Naive thymus-derived CD8-positive, alpha-beta T cell (primary cell): ENCODE data around the gene PGBD5. TPM values are rescaled to one million over a fixed set of nuclear protein-coding genes. Genes with fewer than 3 reads are reported as not detected.
"Not testable (repeated sequence)": the region's sequence is repeated elsewhere in the genome, so short reads cannot be mapped to it uniquely, and the experiment has no call there.

Source experiments
- ATAC-seq, 2 donors: fragments of 150-1000 bp; cut with Tn5 transposase in 1 of 2; sonication (Bioruptor Pico), chemical (Tn5 transposase) in 1 of 2; 1 replicate in 1 of 2; 2 replicates in 1 of 2; pipeline ENCODE4 v1.10.0; 2021; ENCODE audit warnings: mild to moderate bottlenecking in 2 of 2, moderate library complexity in 2 of 2
- POLR2A ChIA-PET: fragments of 350-600 bp; sonication (Branson Sonifier 250); formaldehyde crosslinking; loops from one replicate; lab custom pipeline; 2021; ENCODE audit warnings: antibody characterized with exemption; lab: Charles Lee
- DNase-seq, 10 donors: peaks; one replicate each; pipeline versions ENCODE4 v3.0.0 to v3.0.0-alpha.2; 2020 to 2022
- H3K27ac Mint-ChIP-seq, 10 donors: one replicate each; pipeline ENCODE4 v1.8.0; 2020 to 2022; ENCODE audit warnings: mild to moderate bottlenecking in 10 of 10, mixed read lengths in 10 of 10, moderate library complexity in 4 of 10, inconsistent platforms in 1 of 10
- H3K27me3 Mint-ChIP-seq, 5 donors: one replicate each; pipeline ENCODE4 v1.8.0; 2021 to 2022; ENCODE audit warnings: mixed read lengths in 5 of 5
- H3K36me3 Mint-ChIP-seq, 3 donors: one replicate each; pipeline ENCODE4 v1.8.0; 2020 to 2022; ENCODE audit warnings: mixed read lengths in 3 of 3, mild to moderate bottlenecking in 2 of 3, inconsistent platforms in 1 of 3
- H3K4me1 Mint-ChIP-seq, 4 donors: one replicate each; pipeline ENCODE4 v1.8.0; 2021 to 2022; ENCODE audit warnings: mixed read lengths in 4 of 4
- H3K4me3 Mint-ChIP-seq, 10 donors: one replicate each; pipeline ENCODE4 v1.8.0; 2020 to 2022; ENCODE audit warnings: mild to moderate bottlenecking in 10 of 10, mixed read lengths in 10 of 10, moderate library complexity in 6 of 10, inconsistent platforms in 1 of 10
- H3K9me3 Mint-ChIP-seq, 9 donors: one replicate each; pipeline ENCODE4 v1.8.0; 2020 to 2022; ENCODE audit warnings: mixed read lengths in 9 of 9, mild to moderate bottlenecking in 3 of 9, inconsistent platforms in 1 of 9, moderate library complexity in 1 of 9
- polyA plus RNA-seq, 3 donors: library from polyadenylated mRNA; unstranded; fragments of 300-500 nt; fragmentation: Illumina TruSeq; gene quantifications; one replicate each; pipeline ENCODE4 v1.2.3, GENCODE V29; 2021
- total RNA-seq, 8 experiments: library from RNA in 2 of 8; stranded (reverse) in 2 of 8; gene quantifications; one replicate each; pipeline ENCODE4 v1.2.3 and lab custom pipeline; 2021 to 2026

The PGBD5 gene
- total RNA-seq (not detected), polyA plus RNA-seq (not detected), total RNA-seq (lab: John Stamatoyannopoulos, UW) (0 to 0.13 (median 0.04) reads per million in 6 experiments)

GRCh38 chr1:230426246-230427093 lies at the start of gene PGBD5:
PGBD5 (minus strand) TSS chr1:230426332; CDS start chr1:230425928, 404 bp downstream.
- peaks cover 11 to 15% (median 14%) of the 10 kb centered on the region in 4 donors for H3K4me1 Mint-ChIP-seq
- H3K27ac Mint-ChIP-seq: peak within 1 kb of the TSS in 1 of 10 donors; percentile 28
- peak within 1 kb of the TSS; percentile 68 to 92 (median 82) for H3K4me3 Mint-ChIP-seq
- POLR2A ChIA-PET: no interaction called here
- ATAC-seq (peak; percentile 83 to 86), DNase-seq (peak; percentile 7 to 72 (median 34))
- H3K36me3 Mint-ChIP-seq: peaks cover 0 to 7% (median 4%) of the 10 kb centered on the region in 3 donors
- H3K9me3 Mint-ChIP-seq: peaks cover 0 to 13% (median 4%) of the 10 kb centered on the region in 9 donors
- H3K27me3 Mint-ChIP-seq: peaks cover 39 to 56% (median 50%) of the 10 kb centered on the region in 5 donors

DNA sequence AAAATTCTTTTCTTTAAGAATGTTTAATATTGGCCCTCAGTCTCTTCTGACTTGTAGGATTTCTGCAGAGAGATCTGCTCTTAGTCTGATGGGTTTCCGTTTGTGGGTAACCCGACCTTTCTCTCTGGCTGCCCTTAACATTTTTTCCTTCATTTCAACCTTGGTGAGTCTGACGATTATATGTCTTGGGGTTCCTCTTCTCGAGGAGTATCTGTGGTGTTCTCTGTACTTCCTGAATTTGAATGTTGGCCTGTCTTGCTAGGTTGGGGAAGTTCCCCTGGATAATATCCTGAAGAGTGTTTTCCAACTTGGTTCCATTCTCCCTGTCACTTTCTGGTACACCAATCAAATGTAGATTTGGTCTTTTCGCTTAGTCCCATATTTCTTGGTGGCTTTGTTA lies 48.8 kb upstream of the PGBD5 start:
- ATAC-seq, DNase-seq, H3K36me3 Mint-ChIP-seq, H3K4me3 Mint-ChIP-seq, H3K27ac Mint-ChIP-seq, H3K4me1 Mint-ChIP-seq, POLR2A ChIA-PET: not testable (repeated sequence)
- Mint-ChIP-seq H3K27me3 (peaks cover 31 to 66% (median 48%) of the 10 kb centered on the region in 5 donors), H3K9me3 (peaks cover under 1 to 18% (median 9%) of the 10 kb centered on the region in 9 donors)

GRCh38 chr1:230470750-230471149 lies 44.6 kb upstream of the PGBD5 start:
- H3K4me3 Mint-ChIP-seq, ATAC-seq, H3K27ac Mint-ChIP-seq, H3K4me1 Mint-ChIP-seq, DNase-seq, POLR2A ChIA-PET, H3K36me3 Mint-ChIP-seq: not testable (repeated sequence)
- Mint-ChIP-seq H3K9me3 (peaks cover 5 to 22% (median 9%) of the 10 kb centered on the region in 9 donors), H3K27me3 (peaks cover 22 to 48% (median 33%) of the 10 kb centered on the region in 5 donors)

- no peak overlapping the region for H3K4me3 Mint-ChIP-seq
- H3K27me3 Mint-ChIP-seq: peaks cover 13 to 34% (median 24%) of the 10 kb centered on the region in 5 donors
- DNase-seq (no peak), ATAC-seq (no peak)
- peaks cover 5 to 22% (median 9%) of the 10 kb centered on the region in 9 donors for H3K9me3 Mint-ChIP-seq
- no peak overlapping the region for H3K27ac Mint-ChIP-seq
- POLR2A ChIA-PET: no interaction called here
- no peaks in the 10 kb centered on the region for H3K4me1 Mint-ChIP-seq
- peaks cover 0 to 8% (median 2%) of the 10 kb centered on the region in 3 donors for H3K36me3 Mint-ChIP-seq
Measured at GRCh38 chr1:230469271-230469670, 43.1 kb upstream of the PGBD5 start.

DNA sequence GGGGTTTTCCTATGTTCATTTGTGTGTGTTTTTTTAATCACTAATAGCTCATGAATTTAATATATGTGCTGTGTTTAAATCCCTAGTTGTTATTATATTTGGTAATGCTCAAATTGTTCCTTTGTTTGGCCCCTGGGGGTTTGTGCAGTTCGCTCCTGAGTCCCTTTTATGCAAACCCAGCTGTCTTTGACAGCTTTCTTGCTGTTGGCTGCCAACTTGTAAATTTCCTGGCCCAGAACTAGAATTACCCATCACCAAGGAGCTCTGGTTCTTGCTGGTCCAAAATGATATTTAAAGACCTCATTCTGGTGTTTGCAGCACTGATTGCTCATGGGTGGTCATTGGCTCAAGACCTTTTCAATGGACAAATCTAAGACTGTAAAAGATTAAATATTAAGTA lies 39.6 kb upstream of the PGBD5 start:
- ATAC-seq (no peak), DNase-seq (no peak)
- POLR2A ChIA-PET: no interaction called here
- Mint-ChIP-seq H3K27me3 (peaks cover 9 to 22% (median 18%) of the 10 kb centered on the region in 5 donors), H3K4me3 (no peak overlapping the region), H3K27ac (no peak overlapping the region), H3K9me3 (peaks cover 0 to 11% (median 3%) of the 10 kb centered on the region in 9 donors), H3K4me1 (no peaks in the 10 kb centered on the region), H3K36me3 (peaks cover 0 to 8% (median 0%) of the 10 kb centered on the region in 3 donors)

DNA sequence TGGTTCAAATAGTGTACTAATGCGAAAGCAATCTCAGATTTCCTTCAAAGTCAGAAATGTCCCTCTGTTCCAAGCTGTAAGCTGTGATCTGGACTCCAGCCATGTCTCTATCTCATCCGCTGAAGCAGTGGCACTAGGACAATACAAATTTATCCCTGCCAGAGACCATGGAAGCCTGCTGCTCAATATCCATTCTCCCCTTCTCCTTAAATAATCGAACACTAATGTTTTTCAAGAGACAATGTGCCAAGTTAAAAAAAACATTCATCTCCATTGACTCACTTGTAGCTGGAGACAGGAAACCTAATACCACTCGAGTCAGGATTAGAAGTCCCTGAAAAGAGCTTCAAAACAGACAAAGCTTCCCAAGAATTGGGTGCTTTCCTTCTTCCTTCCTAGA lies 38.5 kb upstream of the PGBD5 start:
- Mint-ChIP-seq H3K27ac (no peak overlapping the region), H3K27me3 (peaks cover 17 to 30% (median 25%) of the 10 kb centered on the region in 5 donors), H3K9me3 (peaks cover 0 to 10% (median 3%) of the 10 kb centered on the region in 9 donors), H3K4me1 (no peaks in the 10 kb centered on the region), H3K4me3 (no peak overlapping the region), H3K36me3 (peaks cover 0 to 5% (median 0%) of the 10 kb centered on the region in 3 donors)
- ATAC-seq (no peak), DNase-seq (no peak)
- POLR2A ChIA-PET: no interaction called here

DNA sequence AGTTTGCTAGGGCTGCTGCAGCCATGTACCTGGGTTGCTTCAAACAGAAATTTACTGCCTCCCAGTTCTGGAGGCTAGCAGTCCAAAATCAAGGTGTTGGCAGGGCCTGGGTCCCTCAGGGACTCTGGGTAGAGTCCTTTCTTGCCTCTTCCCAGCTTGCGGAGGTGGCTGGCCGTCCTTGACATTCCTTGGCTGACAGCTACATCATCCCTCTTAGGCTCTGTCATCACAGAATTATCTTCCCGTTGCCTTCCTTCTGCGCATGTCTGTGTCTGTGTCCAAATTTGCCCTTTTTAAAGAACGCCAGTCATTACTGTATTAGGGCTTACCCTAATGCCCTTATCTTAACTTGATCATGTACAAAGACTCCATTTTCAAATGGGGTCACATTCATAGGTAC lies 37.6 kb upstream of the PGBD5 start:
- no peak for DNase-seq
- no peak overlapping the region for H3K27ac Mint-ChIP-seq
- no peak overlapping the region for H3K4me3 Mint-ChIP-seq
- H3K4me1 Mint-ChIP-seq: no peaks in the 10 kb centered on the region
- peaks cover 16 to 31% (median 21%) of the 10 kb centered on the region in 5 donors for H3K27me3 Mint-ChIP-seq
- H3K36me3 Mint-ChIP-seq: no peaks in the 10 kb centered on the region
- POLR2A ChIA-PET: no interaction called here
- ATAC-seq: no peak
- peaks cover 0 to 5% (median 0%) of the 10 kb centered on the region in 9 donors for H3K9me3 Mint-ChIP-seq

DNA sequence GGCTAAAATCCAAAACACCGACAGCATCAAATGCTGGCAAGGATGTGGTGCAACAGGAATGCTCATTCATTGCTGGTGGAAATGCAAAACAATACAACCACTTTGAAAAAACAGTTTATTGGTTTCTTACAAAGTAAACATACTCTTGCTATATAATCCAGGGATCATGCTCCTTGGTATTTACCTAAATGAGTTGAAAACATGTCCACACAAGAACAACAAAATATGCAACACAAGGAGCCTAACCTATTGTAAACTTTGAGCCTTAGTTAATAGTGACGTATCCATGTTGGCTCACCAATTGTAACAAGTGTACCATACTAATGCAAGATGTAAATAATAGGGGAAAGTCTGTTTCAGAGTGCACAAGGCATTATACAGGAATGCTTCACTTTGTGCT lies 37.2 kb upstream of the PGBD5 start:
- Mint-ChIP-seq H3K4me1 (peaks cover 0 to 2% (median 0%) of the 10 kb centered on the region in 4 donors), H3K4me3 (no peak overlapping the region), H3K27ac (no peak overlapping the region), H3K27me3 (peaks cover 16 to 36% (median 24%) of the 10 kb centered on the region in 5 donors), H3K36me3 (no peaks in the 10 kb centered on the region), H3K9me3 (peaks cover 0 to 5% (median 0%) of the 10 kb centered on the region in 9 donors)
- ATAC-seq (no peak), DNase-seq (no peak)
- POLR2A ChIA-PET: no interaction called here

DNA sequence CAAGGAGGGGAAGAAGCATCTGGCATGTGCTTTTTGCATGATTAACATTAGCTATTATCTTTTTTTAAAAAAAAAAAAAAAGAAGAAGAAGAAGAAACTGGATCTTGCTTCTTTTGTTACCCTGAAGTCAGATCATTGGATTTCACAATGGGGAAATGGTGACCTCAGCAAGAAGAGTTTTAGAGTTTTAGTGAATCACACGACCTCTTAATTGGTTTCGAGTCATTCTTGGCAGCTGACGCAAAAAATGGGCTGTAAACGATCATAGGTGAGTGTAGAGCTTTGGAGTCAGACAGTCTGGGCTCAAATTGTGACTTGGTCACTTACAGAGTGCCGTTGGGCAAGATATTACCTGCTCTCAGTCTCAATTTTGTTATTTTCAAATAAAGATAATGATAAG lies 33.3 kb upstream of the PGBD5 start:
- H3K4me3 Mint-ChIP-seq: no peak overlapping the region
- peaks cover 0 to 5% (median 0%) of the 10 kb centered on the region in 9 donors for H3K9me3 Mint-ChIP-seq
- no peaks in the 10 kb centered on the region for H3K36me3 Mint-ChIP-seq
- no peak overlapping the region for H3K27ac Mint-ChIP-seq
- ATAC-seq (no peak), DNase-seq (no peak)
- H3K27me3 Mint-ChIP-seq: peaks cover 23 to 61% (median 40%) of the 10 kb centered on the region in 5 donors
- peaks cover 0 to 2% (median 0%) of the 10 kb centered on the region in 4 donors for H3K4me1 Mint-ChIP-seq
- POLR2A ChIA-PET: no interaction called here

- Mint-ChIP-seq H3K27me3 (peaks cover 21 to 61% (median 37%) of the 10 kb centered on the region in 5 donors), H3K36me3 (no peaks in the 10 kb centered on the region), H3K4me3 (no peak overlapping the region), H3K27ac (no peak overlapping the region), H3K4me1 (peaks cover 0 to 2% (median 0%) of the 10 kb centered on the region in 4 donors), H3K9me3 (peaks cover 0 to 5% (median 0%) of the 10 kb centered on the region in 9 donors)
- POLR2A ChIA-PET: no interaction called here
- DNase-seq: no peak
- no peak for ATAC-seq
Measured at GRCh38 chr1:230458509-230458908, 32.4 kb upstream of the PGBD5 start.

- Mint-ChIP-seq H3K9me3 (peaks cover 0 to 5% (median 0%) of the 10 kb centered on the region in 9 donors), H3K4me3 (no peak overlapping the region), H3K27ac (no peak overlapping the region), H3K36me3 (no peaks in the 10 kb centered on the region), H3K27me3 (peaks cover 25 to 57% (median 39%) of the 10 kb centered on the region in 5 donors), H3K4me1 (peaks cover 0 to 2% (median 0%) of the 10 kb centered on the region in 4 donors)
- ATAC-seq (no peak), DNase-seq (no peak)
- POLR2A ChIA-PET: no interaction called here
Measured at GRCh38 chr1:230456478-230456877, 30.3 kb upstream of the PGBD5 start.

DNA sequence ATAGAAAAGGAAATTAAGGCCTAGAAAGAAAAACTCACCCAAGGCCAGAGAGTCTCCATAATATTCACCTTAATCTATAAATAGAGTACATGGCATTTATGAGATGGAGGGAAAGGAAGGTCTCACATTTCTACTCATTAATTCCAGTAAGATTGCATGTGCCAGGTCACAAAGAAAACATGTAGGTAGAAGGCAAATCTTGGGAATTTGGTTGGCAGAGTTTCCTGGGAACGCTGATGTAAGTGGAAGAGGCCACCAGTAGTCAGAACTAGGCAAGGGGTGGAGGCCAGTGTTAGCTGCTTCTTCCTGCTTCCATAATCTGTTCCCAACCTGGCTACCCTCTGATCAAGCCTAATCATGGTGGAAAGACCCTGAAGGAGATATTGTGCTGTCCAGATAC lies 29.2 kb upstream of the PGBD5 start:
- peaks cover 19 to 45% (median 29%) of the 10 kb centered on the region in 5 donors for H3K27me3 Mint-ChIP-seq
- DNase-seq (no peak), ATAC-seq (no peak)
- POLR2A ChIA-PET: no interaction called here
- no peak overlapping the region for H3K27ac Mint-ChIP-seq
- H3K4me3 Mint-ChIP-seq: no peak overlapping the region
- peaks cover 0 to 3% (median 0%) of the 10 kb centered on the region in 9 donors for H3K9me3 Mint-ChIP-seq
- H3K36me3 Mint-ChIP-seq: no peaks in the 10 kb centered on the region
- peaks cover 0 to 2% (median 0%) of the 10 kb centered on the region in 4 donors for H3K4me1 Mint-ChIP-seq

DNA sequence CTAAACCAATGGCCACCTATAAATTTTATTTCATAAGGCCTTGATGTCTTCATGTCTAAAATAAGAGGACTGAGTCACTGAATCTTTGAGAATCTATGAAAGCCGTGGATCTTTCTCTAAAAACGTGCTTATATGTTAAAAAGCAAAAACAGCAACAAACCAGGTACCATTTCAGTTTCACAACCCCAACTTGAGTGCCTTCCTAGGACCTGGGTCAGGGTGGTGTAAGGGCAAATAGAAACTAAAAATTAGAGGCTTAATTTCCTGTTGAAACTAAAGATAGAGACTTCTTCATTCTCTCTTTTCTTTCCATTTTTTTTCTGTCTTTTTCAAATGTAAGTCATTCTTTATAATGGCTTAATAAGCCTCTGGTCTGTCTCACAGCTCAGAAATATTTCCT lies 27.2 kb upstream of the PGBD5 start:
- Mint-ChIP-seq H3K27me3 (peaks cover 15 to 36% (median 22%) of the 10 kb centered on the region in 5 donors), H3K36me3 (no peaks in the 10 kb centered on the region), H3K4me1 (no peaks in the 10 kb centered on the region), H3K4me3 (no peak overlapping the region), H3K9me3 (peaks cover 0 to 1% (median 0%) of the 10 kb centered on the region in 9 donors), H3K27ac (no peak overlapping the region)
- POLR2A ChIA-PET: no interaction called here
- DNase-seq (no peak), ATAC-seq (no peak)
